Suppressor macrophage treated with lipopolysaccharide for 4 hours (primary cell): ENCODE data around the gene HOXC4.

ENCODE experiments used
- DNase-seq: peaks from one replicate; pipeline ENCODE4 v3.0.0-alpha.2; 2020

The HOXC4 gene

GRCh38 chr12:54016051-54016450 is 37.6 kb upstream of the HOXC4 start:
- DNase-seq = no peak

GRCh38 chr12:54016478-54016964 is 37.1 kb upstream of the HOXC4 start:
- DNase-seq = no peak

DNA sequence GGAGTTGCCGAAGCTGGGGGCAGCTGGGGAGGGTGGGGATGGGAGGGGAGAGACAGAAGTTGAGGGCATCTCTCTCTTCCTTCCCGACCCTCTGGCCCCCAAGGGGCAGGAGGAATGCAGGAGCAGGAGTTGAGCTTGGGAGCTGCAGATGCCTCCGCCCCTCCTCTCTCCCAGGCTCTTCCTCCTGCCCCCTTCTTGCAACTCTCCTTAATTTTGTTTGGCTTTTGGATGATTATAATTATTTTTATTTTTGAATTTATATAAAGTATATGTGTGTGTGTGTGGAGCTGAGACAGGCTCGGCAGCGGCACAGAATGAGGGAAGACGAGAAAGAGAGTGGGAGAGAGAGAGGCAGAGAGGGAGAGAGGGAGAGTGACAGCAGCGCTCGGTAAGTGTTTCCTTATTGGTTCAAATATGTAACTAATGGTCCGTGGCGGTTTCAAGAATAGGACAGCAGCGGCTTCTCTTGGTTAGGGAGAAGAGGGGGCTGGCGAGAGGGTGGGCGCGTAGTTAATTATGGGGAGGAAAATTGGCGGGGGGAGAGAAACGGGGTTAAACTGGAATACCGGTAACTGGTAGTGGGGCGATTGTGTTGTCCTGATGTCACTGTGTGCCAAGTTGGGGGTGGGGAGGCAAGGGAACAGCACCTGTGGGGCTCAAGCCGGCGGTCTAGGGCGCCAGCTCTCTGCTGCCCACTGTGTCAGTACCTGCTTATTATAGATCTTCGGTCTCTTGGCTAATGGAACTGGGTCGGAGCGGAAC is 36.4 kb upstream of the HOXC4 start:
- DNase-seq = no peak

GRCh38 chr12:54017878-54018467 is 35.7 kb upstream of the HOXC4 start:
- DNase-seq = peak; percentile 35

DNA sequence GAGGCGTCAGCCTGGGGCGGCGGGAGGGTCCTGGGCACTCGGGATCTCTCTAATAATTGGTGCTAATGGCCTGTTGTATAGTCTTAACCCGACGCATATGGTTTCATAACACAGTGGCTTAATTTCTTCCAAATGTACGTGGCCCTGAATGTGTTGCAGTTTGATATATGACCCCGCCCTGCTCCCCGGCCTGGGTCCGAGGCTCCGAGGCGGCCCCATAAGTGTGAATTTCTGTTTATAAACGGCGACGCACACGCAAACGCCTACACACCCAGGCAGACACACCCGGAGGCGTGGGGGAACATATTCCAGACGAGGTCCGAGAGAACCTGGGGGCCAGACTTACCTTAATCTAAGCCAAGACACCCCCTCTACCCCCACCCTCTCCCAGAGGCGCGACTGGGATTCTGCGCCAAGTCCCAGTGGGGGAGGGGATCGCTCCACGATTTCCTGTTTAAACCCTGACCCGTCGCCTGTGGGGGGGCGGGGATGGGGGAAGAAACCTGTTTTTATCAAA is 35.1 kb upstream of the HOXC4 start:
- DNase-seq = no peak

GRCh38 chr12:54019091-54019811 is 34.4 kb upstream of the HOXC4 start:
- DNase-seq = no peak

DNA sequence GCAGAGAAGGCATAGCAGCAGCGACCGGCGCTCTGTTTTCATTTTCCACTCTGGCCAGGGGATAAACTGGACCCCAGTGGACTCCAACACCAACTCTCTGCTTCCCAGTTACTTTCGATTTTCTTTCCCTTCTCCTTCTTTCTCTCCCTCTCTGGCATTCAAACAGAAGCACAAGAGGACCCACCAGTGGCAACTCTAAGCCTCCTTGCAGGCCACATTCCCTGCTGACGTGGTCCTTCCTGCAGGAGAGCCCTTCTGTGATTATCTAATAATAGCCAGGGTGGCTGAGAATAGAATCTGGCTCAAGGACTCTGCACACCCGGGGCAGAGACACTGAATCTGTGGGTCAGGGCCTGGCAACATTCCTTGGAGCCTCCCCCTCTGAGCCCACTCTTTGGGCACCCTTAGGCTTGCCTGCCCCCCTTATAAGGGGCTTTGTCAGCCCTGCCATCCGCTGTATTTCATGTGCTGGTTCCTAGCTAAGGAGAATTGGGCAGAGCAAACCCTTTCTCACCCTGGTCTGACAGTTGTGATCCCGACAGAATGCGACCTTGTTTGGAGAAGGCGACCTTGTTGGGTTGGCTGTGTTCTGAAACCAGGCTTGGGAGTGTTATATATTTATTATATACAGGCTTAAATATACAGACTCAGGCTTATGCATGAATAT is 33.6 kb upstream of the HOXC4 start:
- no peak for DNase-seq

GRCh38 chr12:54020591-54021405 is 32.8 kb upstream of the HOXC4 start:
- no peak for DNase-seq

- no peak for DNase-seq
These were observed 32.1 kb upstream of the HOXC4 start for GRCh38 chr12:54021432-54022013.

GRCh38 chr12:54022960-54023884 is 30.4 kb upstream of the HOXC4 start:
- DNase-seq = no peak

- no peak for DNase-seq
These were observed 29.5 kb upstream of the HOXC4 start for GRCh38 chr12:54024127-54024526.

GRCh38 chr12:54024581-54025305 is 28.9 kb upstream of the HOXC4 start:
- DNase-seq = no peak

GRCh38 chr12:54025499-54026405 is 27.9 kb upstream of the HOXC4 start:
- DNase-seq = no peak

GRCh38 chr12:54026640-54027441 is 26.8 kb upstream of the HOXC4 start:
- no peak for DNase-seq

GRCh38 chr12:54027442-54027786 is 26.2 kb upstream of the HOXC4 start:
- no peak for DNase-seq

- no peak for DNase-seq
These were observed 25.1 kb upstream of the HOXC4 start, which contains the start of gene HOXC6 for GRCh38 chr12:54028314-54029201. Gene HOXC6, plus strand, starts transcription at chr12:54028440. Its CDS starts 82 bp downstream, at chr12:54028522.
